Lower leg skin (tissue), 3 donors: ENCODE measurements around the gene RNF212.

Source experiments
- CTCF ChIP-seq, 3 donors: fragments of 450-650 bp; IDR thresholded peaks; one replicate each; pipeline ENCODE4 v1.5.1; 2016; ENCODE audit warnings: antibody characterized with exemption in 3 of 3, mild to moderate bottlenecking in 3 of 3, moderate library complexity in 2 of 3
- POLR2A ChIP-seq, 2 donors: fragments of 450-650 bp; IDR thresholded peaks; one replicate each; pipeline ENCODE4 v1.6.1; 2016 to 2017; ENCODE audit warnings: antibody characterized with exemption in 2 of 2, mild to moderate bottlenecking in 1 of 2, moderate library complexity in 1 of 2

- no peak for TF ChIP-seq CTCF (IDR thresholded peaks at IDR 0.05)
- TF ChIP-seq POLR2A (IDR thresholded peaks at IDR 0.05) = no peak
Measured at GRCh38 chr4:1156069-1156468, 42.7 kb upstream of the RNF212 start.
